Nephron progenitor cell (in vitro differentiated cells): ENCODE measurements around the gene PMF1.

Experiments
- DNase-seq: peaks from one replicate; pipeline ENCODE4 v3.0.0; 2021
- H3K27ac Mint-ChIP-seq: 2 replicates; pipeline ENCODE4 v1.8.0; 2021; ENCODE audit warnings: mild to moderate bottlenecking, moderate library complexity, mixed read lengths
- H3K27me3 Mint-ChIP-seq: 2 replicates; pipeline ENCODE4 v1.8.0; 2021; ENCODE audit warnings: mild to moderate bottlenecking, low read depth, mixed read lengths; ENCODE audit not compliant: poor library complexity
- H3K36me3 Mint-ChIP-seq: 2 replicates; pipeline ENCODE4 v1.8.0; 2021; ENCODE audit warnings: low read depth, mixed read lengths
- H3K4me1 Mint-ChIP-seq: 2 replicates; pipeline ENCODE4 v1.8.0; 2021; ENCODE audit warnings: mixed read lengths
- H3K4me3 Mint-ChIP-seq: 2 replicates; pipeline ENCODE4 v1.8.0; 2021; ENCODE audit warnings: mild to moderate bottlenecking, moderate library complexity, mixed read lengths
- H3K9me3 Mint-ChIP-seq: 2 replicates; pipeline ENCODE4 v1.8.0; 2021; ENCODE audit warnings: mild to moderate bottlenecking, moderate library complexity, mixed read lengths
- CTCF ChIP-seq: fragments of 200-600 bp; sonication (generic); IDR thresholded peaks from 2 replicates; pipeline ENCODE4 v1.5.0; 2021; ENCODE audit warnings: antibody characterized with exemption

Gene PMF1

GRCh38 chr1:156191292-156191964 lies 21.4 kb upstream of the PMF1 start:
- Mint-ChIP-seq H3K9me3 (peaks cover 34% of the 10 kb centered on the region), H3K27me3 (peaks cover 4% of the 10 kb centered on the region), H3K36me3 (no peaks in the 10 kb centered on the region), H3K27ac (no peak overlapping the region), H3K4me3 (no peak overlapping the region), H3K4me1 (peaks cover 34% of the 10 kb centered on the region)
- TF ChIP-seq CTCF: no peak
- DNase-seq: no peak

GRCh38 chr1:156193208-156193487 lies 19.7 kb upstream of the PMF1 start:
- no peak for TF ChIP-seq CTCF
- peak overlapping the region; percentile 94 for H3K27ac Mint-ChIP-seq
- peaks cover 21% of the 10 kb centered on the region for H3K9me3 Mint-ChIP-seq

GRCh38 chr1:156193488-156194299 lies 19.1 kb upstream of the PMF1 start, which contains the start of gene SLC25A44:
TSS of gene SLC25A44 (plus strand) at chr1:156194104. CDS start at chr1:156199848, 5,744 bp downstream.
- Mint-ChIP-seq H3K27ac (peak within 1 kb of the TSS; percentile 97), H3K36me3 (no peaks in the 10 kb centered on the region), H3K27me3 (peaks cover 7% of the 10 kb centered on the region), H3K4me3 (peak within 1 kb of the TSS; percentile 96), H3K9me3 (peaks cover 16% of the 10 kb centered on the region), H3K4me1 (peaks cover 34% of the 10 kb centered on the region)
- peak; percentile 93 for DNase-seq
- TF ChIP-seq CTCF: peak; percentile 32

More at GRCh38 chr1:156193208-156193487, 19.7 kb upstream of the PMF1 start:
- no peak for DNase-seq
- peaks cover 7% of the 10 kb centered on the region for H3K27me3 Mint-ChIP-seq
- H3K4me1 Mint-ChIP-seq: peaks cover 34% of the 10 kb centered on the region
- H3K4me3 Mint-ChIP-seq: peak overlapping the region; percentile 96
- H3K36me3 Mint-ChIP-seq: no peaks in the 10 kb centered on the region

GRCh38 chr1:156194300-156194652 lies 18.5 kb upstream of the PMF1 start:
- peak overlapping the region; percentile 96 for H3K4me3 Mint-ChIP-seq
- peak overlapping the region; percentile 97 for H3K27ac Mint-ChIP-seq
- peaks cover under 1% of the 10 kb centered on the region for H3K36me3 Mint-ChIP-seq
- DNase-seq: no peak
- peaks cover 11% of the 10 kb centered on the region for H3K9me3 Mint-ChIP-seq
- peaks cover 34% of the 10 kb centered on the region for H3K4me1 Mint-ChIP-seq
- H3K27me3 Mint-ChIP-seq: peaks cover 7% of the 10 kb centered on the region
- no peak for TF ChIP-seq CTCF

- TF ChIP-seq CTCF: no peak
- H3K27me3 Mint-ChIP-seq: peaks cover 3% of the 10 kb centered on the region
- H3K4me3 Mint-ChIP-seq: peak overlapping the region; percentile 96
- peaks cover 12% of the 10 kb centered on the region for H3K36me3 Mint-ChIP-seq
- H3K27ac Mint-ChIP-seq: no peak overlapping the region
- H3K4me1 Mint-ChIP-seq: peaks cover 34% of the 10 kb centered on the region
- no peaks in the 10 kb centered on the region for H3K9me3 Mint-ChIP-seq
- DNase-seq: no peak
Measured at GRCh38 chr1:156195853-156196252, 17.0 kb upstream of the PMF1 start.

GRCh38 chr1:156196445-156196844 lies 16.4 kb upstream of the PMF1 start:
- no peak for TF ChIP-seq CTCF
- Mint-ChIP-seq H3K9me3 (no peaks in the 10 kb centered on the region), H3K27me3 (peaks cover 3% of the 10 kb centered on the region), H3K4me1 (peaks cover 34% of the 10 kb centered on the region), H3K4me3 (no peak overlapping the region), H3K27ac (no peak overlapping the region), H3K36me3 (peaks cover 12% of the 10 kb centered on the region)
- DNase-seq: no peak
